Brain microvascular endothelial cell (primary cell): ENCODE results near the gene ACIN1.
"Not testable (repeated sequence)": the region's sequence is repeated elsewhere in the genome, so short reads cannot be mapped to it uniquely, and the experiment has no call there.

Experiments
- DNase-seq: peaks from one replicate; pipeline ENCODE4 v3.0.0-alpha.2; 2020
- H3K27ac ChIP-seq: fragments of 250-450 bp; sonication (Bioruptor Pico); 2 replicates; pipeline ENCODE4 v1.5.1; 2020; ENCODE audit warnings: mild to moderate bottlenecking, moderate library complexity
- H3K27me3 ChIP-seq: fragments of 250-450 bp; sonication (Bioruptor Pico); replicated peaks from 2 replicates; pipeline ENCODE4 v1.5.1; 2020; ENCODE audit warnings: mild to moderate bottlenecking
- H3K36me3 ChIP-seq: fragments of 250-450 bp; sonication (Bioruptor Pico); replicated peaks from 2 replicates; pipeline ENCODE4 v1.5.1; 2020; ENCODE audit warnings: mild to moderate bottlenecking
- H3K4me3 ChIP-seq: 2 replicates; pipeline ENCODE4 v1.5.1; 2011; ENCODE audit warnings: low read depth, mild to moderate bottlenecking, control low read depth, low read length, moderate library complexity
- CTCF ChIP-seq: IDR thresholded peaks from 2 replicates; pipeline ENCODE4 v1.5.1; 2011; ENCODE audit warnings: low read depth, mild to moderate bottlenecking, moderate library complexity, low read length, control low read depth, inconsistent platforms; ENCODE audit errors: missing control alignments
- in situ Hi-C: cut with HindIII; loops from 2 replicates; pipeline ENCODE4 v1.10.0; 2017; ENCODE audit warnings: low sequenced_read_pairs, low pct_ligation_motif_present

The ACIN1 gene

GRCh38 chr14:23015618-23016017 lies 79.3 kb downstream of the ACIN1 start:
- H3K36me3 ChIP-seq: no peaks in the 10 kb centered on the region
- H3K4me3 ChIP-seq: no peak overlapping the region
- no peaks in the 10 kb centered on the region for H3K27me3 ChIP-seq
- in situ Hi-C loops: no loop called here
- no peak for DNase-seq
- no peak overlapping the region for H3K27ac ChIP-seq
- TF ChIP-seq CTCF: no peak

DNA sequence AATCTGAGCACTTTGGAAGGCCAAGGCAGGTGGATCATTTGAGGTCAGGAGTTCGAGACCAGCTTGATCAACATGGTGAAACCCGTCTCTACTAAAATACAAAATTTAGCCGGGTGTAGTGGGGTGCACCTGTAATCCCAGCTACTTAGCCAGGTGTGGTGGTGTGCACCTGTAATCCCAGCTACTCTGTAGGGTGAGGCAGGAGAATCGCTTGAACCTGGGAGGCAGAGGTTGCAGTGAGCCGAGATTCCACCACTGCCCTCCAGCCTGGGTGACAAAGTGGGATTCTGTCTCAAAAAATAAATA lies 81.2 kb downstream of the ACIN1 start:
- in situ Hi-C loops, H3K27me3 ChIP-seq: not testable (repeated sequence)

GRCh38 chr14:23013054-23013748 lies 81.7 kb downstream of the ACIN1 start:
- H3K36me3 ChIP-seq: no peaks in the 10 kb centered on the region
- in situ Hi-C loops: no loop called here
- no peak overlapping the region for H3K4me3 ChIP-seq
- no peak overlapping the region for H3K27ac ChIP-seq
- no peak for TF ChIP-seq CTCF
- no peaks in the 10 kb centered on the region for H3K27me3 ChIP-seq
- no peak for DNase-seq

More for the DNA sequence above, 81.2 kb downstream of the ACIN1 start:
- H3K36me3 ChIP-seq, DNase-seq, H3K4me3 ChIP-seq, H3K27ac ChIP-seq: not testable (repeated sequence)

- in situ Hi-C loops: no loop called here
- TF ChIP-seq CTCF: no peak
- Histone ChIP-seq H3K27ac (peak within 1 kb of the TSS; percentile 54), H3K4me3 (peak within 1 kb of the TSS; percentile 59), H3K36me3 (no peaks in the 10 kb centered on the region), H3K27me3 (no peaks in the 10 kb centered on the region)
- DNase-seq: peak; percentile 57
Measured at GRCh38 chr14:23009939-23010726, 84.8 kb downstream of the ACIN1 start, which contains the start of gene C14orf93. Gene C14orf93, minus strand, starts transcription at chr14:23010143. Its CDS starts 11,120 bp downstream, at chr14:22999023.

DNA sequence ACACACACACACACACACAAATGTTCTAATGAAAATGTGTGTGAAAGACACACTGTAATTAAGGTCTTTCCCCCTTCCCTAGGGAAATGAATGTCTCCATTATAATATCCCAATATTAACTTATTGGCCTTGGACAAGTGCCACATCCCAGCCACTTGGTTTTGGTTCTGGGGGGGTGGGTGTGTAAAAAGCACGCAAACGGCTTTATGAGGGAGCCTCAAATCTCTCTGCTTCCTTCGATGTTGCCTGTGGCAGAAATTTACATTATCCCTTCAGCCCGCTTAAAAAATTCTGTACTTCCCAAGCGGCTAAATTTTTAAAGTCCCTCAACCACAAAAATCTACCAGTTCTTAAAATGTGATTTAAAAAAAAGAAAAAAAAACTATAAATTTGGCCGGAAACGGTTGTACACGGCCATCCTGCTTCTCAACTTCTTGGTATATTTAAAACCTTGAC lies 85.4 kb downstream of the ACIN1 start:
- H3K4me3 ChIP-seq: peak overlapping the region; percentile 59

More for the DNA sequence above, 85.4 kb downstream of the ACIN1 start:
- in situ Hi-C loops: no loop called here
- peak overlapping the region; percentile 54 for H3K27ac ChIP-seq
- H3K27me3 ChIP-seq: no peaks in the 10 kb centered on the region
- DNase-seq: no peak
- TF ChIP-seq CTCF: no peak
- H3K36me3 ChIP-seq: no peaks in the 10 kb centered on the region
